HG03025 (cell line): ENCODE results near the gene DCLK1.

Experiments used
- ATAC-seq: cut with Tn5 transposase; IDR thresholded peaks from one replicate; pipeline ENCODE4 v1.9.1; 2021; ENCODE audit warnings: mild to moderate bottlenecking, moderate library complexity; ENCODE audit not compliant: unreplicated experiment, low FRiP score

Gene DCLK1

DNA sequence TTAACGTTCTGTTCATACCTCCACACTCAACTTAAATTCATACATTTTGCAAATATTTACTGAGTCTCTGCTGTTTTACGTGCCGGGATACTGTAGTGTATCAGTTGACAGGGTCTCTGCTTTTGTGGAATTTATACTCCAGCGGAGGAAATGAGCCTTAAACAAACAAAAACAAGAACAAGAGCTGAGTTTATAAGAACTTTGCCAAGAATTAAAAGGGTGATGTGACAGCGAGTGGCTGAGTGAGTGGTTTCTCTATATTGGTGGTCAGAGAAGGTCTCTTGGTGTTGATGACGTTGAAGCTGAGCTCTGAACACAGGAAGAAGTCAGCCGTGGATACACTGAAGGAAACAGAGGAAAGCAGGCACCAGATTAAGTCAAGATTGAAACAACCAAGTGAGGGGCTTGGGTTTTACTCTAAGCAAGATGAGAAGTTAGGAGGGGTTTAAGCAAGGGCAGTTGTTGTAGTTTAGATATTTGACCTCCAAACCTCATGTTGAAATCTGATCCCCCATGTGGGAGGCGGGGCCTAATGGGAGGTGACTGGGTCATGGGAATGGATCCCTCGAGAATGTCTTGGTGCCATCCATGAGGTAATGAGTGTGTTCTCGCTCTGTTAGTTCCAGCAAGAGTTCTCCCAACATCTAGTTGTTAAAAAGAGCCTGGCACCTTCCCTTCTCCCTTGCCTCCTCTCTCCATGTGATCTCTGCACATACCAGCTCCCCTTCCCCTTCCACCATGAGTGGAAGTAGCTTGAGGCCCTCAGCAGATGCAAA lies 248.3 kb downstream of the DCLK1 start:
- no peak for ATAC-seq

GRCh38 chr13:35881360-35881759 lies 249.8 kb downstream of the DCLK1 start:
- ATAC-seq = no peak

GRCh38 chr13:35879111-35879510 lies 252.1 kb downstream of the DCLK1 start:
- no peak for ATAC-seq

DNA sequence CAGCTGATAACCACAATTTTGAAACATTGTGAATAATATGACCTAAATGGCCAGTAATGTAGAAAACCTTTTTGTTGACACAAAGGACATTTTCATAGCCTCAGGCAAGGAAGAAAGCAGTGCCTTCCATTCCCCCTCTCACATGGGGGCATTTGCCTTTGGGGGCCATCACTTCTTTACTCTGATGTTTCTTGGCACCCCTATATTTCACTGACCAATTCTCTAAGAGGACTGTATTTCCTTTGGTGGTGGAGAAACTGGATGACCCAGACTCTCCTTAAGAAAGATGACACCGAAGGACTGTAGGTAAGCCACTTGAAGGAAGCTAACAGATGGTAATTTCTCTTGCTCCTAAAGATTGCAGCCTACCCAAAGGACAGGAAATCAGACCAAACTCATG lies 254.6 kb downstream of the DCLK1 start:
- no peak for ATAC-seq

DNA sequence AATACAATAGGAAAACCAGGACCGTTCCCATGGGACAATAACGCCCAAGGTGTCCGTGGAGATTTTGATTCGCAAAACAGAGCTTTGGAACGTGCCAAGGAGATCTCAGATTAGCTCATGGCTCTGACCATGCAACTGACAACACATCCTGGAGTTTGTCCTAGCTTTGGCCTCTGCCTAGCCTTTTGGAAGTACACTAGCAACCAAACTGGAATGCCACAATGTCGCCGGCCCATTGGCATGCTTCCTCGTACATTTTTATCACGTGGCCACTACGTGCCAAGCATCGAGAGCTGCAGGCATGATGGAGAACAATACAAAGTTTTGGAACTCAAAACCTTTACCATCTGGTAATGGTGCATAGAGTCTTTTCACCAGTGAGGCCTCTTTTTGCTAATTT lies 256.5 kb downstream of the DCLK1 start:
- no peak for ATAC-seq

- no peak for ATAC-seq
These were observed 258.8 kb downstream of the DCLK1 start for GRCh38 chr13:35872369-35872768.

- ATAC-seq = no peak
These were observed 259.6 kb downstream of the DCLK1 start for GRCh38 chr13:35871561-35871960.

- no peak for ATAC-seq
These were observed 264.4 kb downstream of the DCLK1 start for GRCh38 chr13:35866801-35867200.

GRCh38 chr13:35865341-35866240 lies 265.6 kb downstream of the DCLK1 start:
- no peak for ATAC-seq

DNA sequence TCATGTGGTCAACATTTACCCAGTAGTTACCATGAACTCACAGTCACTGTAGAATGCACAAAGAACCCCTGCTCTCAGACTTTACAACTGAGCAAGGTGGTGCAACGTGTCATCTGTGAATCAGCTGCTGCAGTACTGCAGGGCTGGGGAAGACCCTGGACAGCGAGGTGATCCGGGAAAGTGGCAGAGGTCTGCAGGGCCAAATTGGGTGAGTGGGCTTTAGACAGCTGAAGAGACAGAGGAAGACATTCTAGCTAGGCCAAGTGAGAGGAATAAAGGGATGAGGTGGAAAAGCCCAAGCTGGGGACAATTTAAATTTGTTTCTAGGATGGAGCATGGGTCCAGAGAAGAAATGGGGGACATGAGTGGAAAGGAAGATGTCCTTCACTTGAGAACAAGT lies 270.5 kb downstream of the DCLK1 start:
- ATAC-seq = no peak

GRCh38 chr13:35859981-35860380 lies 271.2 kb downstream of the DCLK1 start:
- no peak for ATAC-seq

GRCh38 chr13:35858665-35859064 lies 272.5 kb downstream of the DCLK1 start:
- no peak for ATAC-seq

- ATAC-seq = no peak
These were observed 273.4 kb downstream of the DCLK1 start for GRCh38 chr13:35857769-35858168.

GRCh38 chr13:35856721-35857364 lies 274.3 kb downstream of the DCLK1 start:
- ATAC-seq = no peak

DNA sequence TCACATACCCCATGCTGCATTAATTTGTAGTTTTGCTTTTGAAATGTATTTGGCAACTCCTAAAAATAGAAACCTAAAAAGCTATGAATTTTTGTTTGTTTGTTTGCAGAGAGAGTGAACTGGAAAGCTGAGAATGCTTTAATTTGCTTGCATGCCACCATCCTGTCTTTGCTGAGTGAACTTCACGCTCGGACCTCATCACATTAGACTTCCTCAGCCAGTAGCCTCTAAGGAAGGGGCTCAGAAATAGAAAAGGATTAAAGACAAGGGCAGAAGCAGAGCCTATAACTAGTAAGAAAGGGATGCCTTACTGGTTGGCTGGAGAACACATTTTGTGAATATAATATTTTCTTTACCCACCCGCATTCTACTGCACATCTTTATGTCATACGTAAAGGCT lies 275.1 kb downstream of the DCLK1 start:
- ATAC-seq = no peak

DNA sequence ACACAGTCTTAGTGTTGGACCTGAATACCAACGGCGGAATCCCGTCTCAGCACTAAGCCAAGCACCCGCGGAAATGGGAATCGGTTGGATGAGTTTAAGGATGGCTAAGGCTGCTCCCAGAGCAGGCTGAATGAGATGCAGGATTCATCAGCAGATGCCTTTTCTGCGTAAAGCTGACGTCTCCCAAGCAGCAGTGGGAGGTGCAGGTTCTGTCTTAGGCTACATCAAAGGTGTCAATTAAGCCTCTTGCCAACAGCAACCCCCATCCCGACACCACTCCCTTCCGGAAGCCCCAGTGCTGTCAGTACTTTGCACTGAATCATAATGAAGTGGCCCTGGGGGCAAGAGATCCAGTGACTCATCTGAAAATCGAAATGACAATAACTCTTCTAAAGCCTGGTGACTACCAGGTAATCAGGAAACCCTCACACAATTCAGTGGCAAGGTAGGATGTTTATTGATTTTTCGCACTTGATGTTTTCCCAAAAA lies 275.6 kb downstream of the DCLK1 start:
- no peak for ATAC-seq

GRCh38 chr13:35854286-35854685 lies 276.9 kb downstream of the DCLK1 start:
- no peak for ATAC-seq

GRCh38 chr13:35851881-35852280 lies 279.3 kb downstream of the DCLK1 start:
- no peak for ATAC-seq

DNA sequence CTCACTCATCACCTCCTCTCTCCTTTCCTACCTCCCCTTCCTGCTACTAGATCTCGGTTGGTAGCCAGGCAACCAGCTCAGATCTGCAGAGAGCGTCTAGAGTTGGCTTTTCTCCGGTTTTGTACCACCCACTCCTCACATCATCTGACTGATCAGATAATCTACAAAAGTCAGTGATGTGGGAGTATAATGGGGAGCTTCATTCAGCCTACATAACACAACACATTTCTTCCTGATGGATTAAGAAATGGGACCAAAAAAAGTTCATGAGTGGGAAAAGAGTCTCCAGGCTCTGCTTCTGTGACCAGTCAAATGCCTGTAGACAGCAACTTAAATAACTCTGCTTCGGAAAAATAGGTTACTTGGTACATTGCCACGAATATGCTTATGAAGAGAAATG lies 279.8 kb downstream of the DCLK1 start:
- no peak for ATAC-seq

GRCh38 chr13:35850569-35850968 lies 280.6 kb downstream of the DCLK1 start:
- no peak for ATAC-seq

DNA sequence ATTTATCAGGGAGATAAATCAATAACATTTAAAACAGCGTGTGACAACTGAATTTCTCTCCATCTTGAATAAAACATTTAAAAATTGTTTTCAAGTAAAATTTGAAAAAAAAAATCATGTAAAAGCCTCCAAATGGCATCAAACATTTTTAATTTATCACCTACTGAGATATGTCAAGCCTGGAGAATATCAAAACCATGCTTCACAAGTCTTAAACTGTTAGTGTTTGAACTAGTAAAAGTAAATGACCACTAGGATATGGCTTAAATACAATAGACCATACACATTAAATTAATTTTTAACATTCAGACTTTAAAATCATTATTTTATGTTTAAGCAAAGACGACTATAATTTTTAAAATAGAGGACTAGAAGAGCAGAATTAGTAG lies 281.9 kb downstream of the DCLK1 start:
- ATAC-seq = no peak
